GM19463 (cell line): ENCODE data around the gene TMEM86B.

Experiments used
- ATAC-seq: cut with Tn5 transposase; IDR thresholded peaks from one replicate; pipeline ENCODE4 v1.9.1; 2021; ENCODE audit warnings: mild to moderate bottlenecking, moderate library complexity; ENCODE audit not compliant: unreplicated experiment

Gene TMEM86B, protein sequence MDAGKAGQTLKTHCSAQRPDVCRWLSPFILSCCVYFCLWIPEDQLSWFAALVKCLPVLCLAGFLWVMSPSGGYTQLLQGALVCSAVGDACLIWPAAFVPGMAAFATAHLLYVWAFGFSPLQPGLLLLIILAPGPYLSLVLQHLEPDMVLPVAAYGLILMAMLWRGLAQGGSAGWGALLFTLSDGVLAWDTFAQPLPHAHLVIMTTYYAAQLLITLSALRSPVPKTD

DNA sequence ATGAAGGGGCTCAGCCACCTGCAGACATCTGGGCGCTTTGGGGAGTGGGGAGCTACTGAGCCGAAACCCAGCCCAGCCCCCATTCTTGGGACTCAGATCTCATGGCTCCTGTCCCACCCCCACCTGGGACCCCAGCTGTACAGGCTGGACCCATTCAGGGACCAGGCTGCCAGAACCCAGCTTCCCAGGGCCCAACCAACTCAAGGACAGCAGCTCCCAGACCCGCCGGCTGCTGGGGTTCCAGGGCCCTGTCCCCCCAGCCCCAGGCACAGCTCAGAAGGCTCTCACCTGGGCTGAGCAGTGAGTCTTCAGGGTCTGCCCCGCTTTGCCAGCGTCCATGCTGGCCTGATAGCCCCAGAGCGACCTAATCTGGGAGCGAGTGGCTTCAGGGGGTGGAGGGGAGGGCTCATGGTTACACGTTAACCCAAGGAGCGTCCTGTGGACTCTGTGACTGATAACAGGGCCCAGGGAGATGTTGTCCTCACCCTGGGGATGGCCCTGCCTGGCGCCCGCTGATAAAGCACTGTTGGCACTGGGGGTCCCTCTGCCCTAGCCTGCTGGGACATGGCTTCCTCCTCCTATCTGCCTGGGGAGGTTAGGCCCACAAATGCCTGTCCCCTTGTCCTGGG lies at the start of gene TMEM86B:
Gene TMEM86B (minus strand): TSS at position 361 of the 629 bp plus-strand sequence. CDS start 22 bp downstream, at position 339.
- no peak for ATAC-seq

DNA sequence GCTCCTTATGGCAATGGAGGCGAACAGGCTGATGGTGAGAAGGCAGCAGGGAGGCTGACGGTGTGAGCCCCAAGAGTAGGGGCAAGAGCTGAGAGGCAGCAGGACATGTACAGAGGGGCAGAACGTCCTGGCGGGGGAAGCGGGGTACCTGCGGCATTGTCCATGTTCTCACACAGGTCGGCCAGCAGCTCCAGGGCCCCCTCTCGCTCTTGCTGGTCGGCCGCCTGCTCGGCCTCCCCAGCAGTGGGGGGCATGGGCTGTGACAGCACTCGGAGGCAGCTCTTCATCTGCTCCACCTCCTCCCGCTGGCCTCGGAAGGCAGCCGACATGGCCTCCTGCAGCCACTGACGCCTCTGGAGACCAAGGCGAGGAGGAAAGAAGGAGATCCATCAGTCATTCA lies 48.9 kb upstream of the TMEM86B start:
- no peak for ATAC-seq

DNA sequence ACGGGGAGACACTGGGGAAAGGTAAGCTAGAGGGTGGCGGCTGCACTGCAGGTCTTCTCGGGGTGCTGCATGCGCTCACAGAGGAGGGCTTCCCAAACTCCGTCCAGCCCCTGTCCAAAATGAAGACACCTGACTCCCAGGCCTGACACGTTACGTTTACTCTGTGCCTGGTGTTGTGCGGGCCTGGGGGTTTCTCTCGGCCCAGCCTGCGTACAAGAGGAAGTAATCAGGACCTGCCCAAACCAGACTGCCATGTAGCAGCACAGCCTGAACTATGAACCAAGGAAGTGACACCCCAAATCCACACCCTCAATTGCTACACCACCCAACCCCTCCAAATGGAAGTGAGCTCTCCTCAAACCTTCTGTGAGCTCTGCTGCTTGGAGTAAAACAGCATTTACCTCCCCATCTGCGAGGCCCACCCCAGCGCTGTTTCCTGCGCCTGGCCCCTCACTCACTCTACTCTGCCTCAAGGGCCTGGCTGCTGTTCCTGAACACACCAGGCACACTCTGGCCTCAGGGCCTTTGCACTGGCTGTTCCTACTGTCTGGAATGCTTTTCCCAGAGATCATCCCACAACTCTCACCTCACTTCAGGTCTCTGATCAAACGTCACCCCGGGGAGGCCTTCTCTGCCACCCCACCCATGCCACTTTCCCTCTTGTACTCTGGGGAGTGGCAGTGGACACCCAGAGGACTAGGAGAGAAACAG lies 48.3 kb upstream of the TMEM86B start:
- no peak for ATAC-seq

DNA sequence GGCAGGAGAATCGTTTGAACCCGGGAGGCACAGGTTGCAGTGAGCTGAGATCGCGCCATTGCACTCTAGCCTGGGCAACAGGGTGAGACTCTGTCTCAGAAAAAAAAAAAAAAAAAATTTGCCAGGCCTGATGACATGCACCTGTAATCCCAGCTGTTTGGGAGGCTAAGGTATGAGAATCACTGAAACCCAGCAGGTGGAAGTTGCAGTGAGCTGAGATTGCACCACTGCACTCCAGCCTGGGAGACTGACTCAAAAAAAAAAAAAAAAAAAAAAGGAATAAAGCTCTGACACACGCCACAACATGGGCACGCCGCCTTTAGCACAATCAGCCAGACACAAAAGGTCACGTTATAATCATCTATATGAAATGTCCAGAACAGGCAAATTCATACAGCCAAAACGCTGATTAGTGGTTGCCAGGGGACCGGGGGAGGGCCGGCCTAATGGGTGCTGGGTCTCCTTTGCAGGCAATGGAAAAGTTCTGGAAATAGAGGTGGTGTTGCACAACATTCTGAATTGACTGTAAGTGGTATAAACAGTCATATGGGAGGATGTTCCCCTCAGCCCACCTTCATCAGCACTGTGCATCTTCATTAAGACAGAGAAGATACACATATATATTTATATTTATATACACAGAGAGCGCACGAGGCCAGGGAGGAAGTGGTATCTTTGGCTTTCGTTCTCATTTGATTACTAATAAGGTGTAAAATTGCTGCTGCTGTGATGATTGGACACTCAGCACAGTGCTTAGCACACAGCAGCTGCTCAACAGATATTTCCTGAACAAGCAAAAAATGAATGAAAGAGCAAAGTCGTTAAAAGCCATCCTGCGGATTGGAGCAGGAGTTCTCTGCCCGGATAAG lies 47.5 kb upstream of the TMEM86B start:
- ATAC-seq = no peak

DNA sequence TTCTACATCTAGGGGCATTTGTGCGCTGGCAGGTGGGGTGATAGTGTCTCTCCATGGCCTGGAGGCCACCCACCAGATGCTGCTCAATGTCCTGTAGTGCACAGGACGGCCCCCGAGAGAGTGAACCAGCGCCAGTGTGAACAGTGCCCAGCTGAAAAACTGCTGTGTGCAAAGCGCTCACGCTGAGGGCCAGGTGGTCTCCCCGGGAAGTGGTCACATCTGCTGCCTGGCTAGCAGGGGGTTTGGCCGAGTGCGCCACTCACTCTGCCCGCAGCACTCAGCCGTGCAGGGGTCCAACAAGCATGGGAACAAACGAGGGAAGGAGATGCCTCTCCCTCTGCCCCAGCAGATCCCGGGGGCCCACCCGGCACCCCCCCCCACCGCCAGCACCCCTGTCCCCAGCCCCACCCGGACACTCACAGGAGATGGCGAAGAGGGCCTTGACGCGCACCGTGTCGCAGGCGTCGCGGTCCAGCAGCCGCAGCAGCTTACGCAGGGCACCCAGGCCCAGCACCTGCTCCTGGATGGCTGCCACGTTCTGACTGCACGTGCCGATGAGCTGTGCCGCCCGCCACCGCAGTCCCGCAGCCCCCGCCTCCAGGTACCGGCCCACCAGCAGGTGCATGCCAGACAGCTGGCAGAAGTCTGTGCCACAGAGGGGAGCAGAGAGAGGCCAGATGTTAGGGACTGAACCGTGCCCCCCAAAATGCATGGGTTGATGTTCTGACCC lies 45.6 kb upstream of the TMEM86B start:
- ATAC-seq = no peak

DNA sequence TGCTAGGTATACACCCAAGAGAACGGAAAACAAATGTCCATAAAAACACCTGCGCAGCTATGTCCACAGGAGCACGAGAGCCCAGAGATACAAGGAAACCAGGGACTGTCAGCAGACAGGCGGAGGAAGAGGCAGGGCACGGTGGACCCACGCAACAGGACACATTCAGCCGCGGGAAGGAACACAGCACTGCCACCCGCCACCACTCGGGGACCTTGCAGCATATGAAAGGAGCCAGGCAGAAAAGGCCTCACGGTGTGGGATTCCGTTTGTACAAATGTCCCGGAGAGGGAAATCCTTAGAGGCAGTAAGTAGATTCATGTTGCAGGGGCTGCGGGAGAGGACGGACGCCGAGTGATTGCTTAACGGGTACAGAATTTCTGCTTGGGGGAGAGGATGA lies 43.6 kb upstream of the TMEM86B start:
- ATAC-seq = no peak

DNA sequence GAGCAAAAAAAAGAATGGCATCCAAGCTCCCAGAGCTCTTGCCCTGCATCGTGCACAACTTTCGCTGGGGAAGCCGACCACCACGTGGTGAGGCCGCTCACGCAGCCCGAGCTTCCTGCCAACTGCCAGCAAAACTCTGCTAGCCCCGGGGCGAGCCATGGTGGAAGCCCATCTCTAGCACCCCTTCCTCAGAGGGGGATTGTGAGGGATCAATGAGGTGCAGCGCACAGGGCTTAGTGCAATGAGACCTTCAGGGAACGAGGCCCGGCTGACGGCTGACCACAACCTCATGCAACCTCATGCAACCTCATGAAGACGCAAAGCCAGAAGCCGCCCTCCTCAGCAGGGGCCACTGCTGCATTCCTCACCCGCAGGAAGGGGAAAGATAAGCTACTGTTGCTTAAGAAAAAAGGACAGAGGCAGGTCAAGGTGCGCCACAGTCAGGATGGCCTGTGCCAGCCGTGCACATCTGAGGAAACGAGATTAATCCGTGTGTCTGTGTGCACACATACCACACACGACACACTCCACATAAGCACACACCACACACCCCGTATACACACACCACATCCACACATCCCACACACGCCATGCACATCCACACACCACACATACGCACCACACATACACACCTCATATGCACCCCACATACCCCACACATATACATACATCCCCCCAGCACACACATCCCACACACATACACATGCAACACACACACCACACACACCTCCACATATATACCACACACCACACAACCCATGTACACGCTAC lies 41.8 kb upstream of the TMEM86B start:
- ATAC-seq = no peak

DNA sequence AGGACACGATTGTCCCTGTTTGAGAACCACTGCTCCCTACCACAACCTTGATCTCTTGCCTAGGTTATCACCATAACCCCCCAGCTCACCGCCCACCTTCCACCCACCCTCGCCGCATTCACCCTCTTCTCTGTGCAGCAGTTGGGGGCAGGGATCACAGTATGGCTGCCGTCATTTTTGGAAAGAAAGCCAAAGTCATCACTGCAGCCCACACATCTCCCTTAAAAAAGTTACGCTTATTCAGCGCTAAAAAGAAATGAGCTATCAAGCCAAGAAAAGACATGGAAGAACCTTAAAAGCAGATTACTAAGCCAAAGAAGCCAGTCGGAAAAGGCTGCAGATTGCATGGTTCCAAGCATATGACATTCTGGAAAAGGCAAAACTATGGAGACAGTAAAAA lies 40.7 kb upstream of the TMEM86B start:
- no peak for ATAC-seq

DNA sequence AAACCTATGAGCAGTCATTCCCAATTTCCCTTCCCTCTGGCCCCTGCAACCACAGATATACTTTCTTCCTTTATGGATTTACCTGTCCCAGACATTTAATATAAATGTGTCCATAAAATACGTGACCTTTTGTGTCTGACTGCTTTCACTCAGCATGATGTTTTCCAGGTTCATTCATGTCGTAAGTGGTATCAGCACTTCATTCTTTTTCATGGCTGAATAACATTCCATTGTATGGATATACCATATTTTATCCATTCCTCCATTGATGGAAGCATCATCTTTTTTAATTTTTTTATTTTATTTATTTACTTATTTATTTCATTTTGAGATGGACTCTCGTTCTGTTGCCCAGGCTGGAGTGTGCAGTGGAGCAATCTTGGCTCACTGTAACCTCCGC lies 38.3 kb upstream of the TMEM86B start:
- no peak for ATAC-seq

DNA sequence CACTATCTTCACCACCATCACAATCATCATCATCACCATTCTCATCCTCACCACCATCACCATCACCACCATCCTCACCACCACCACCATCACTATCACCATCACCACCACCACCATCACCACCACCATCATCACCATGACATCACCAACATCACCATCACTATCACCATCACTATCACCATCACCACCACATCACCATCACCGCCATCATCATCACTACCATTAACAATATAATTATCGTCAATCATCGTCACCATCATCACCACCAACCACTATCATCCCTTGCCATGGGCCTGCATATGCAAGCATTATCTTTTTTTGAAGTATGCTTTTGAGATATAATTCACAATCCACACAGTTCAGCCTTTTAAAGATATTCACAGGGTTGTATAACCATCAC lies 37.8 kb upstream of the TMEM86B start:
- no peak for ATAC-seq

DNA sequence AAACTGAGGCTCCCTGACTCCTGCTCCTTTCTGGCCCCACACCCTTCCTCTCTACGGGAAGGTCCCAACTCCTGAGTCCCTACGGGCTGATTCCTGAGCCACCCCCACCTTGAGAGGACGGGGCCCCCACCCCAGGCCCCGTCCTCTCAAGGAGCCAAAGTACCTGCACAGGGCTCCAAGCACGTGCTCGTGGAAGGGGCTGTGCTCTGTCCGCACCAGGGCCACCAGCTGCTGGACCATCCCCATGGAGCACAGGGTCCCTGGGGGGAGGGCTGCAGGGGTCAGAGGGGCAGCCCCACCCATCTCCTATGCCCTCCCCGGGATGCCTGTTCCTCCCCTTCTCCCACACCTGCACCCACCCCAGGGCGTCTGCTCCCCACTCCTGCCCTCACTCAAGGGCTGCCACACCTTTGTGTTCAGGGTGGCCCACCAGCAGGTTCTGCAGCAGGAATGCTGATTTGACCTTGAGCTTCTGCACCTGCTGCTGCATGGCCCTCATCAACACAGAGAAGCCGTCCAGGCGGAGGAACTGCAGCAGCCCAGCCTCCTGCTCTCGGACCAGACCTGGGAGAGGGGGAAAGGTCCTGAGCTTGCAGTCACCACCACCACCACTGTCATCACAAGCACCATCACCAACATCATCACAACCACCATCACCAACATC lies 37.3 kb upstream of the TMEM86B start:
- ATAC-seq = no peak

DNA sequence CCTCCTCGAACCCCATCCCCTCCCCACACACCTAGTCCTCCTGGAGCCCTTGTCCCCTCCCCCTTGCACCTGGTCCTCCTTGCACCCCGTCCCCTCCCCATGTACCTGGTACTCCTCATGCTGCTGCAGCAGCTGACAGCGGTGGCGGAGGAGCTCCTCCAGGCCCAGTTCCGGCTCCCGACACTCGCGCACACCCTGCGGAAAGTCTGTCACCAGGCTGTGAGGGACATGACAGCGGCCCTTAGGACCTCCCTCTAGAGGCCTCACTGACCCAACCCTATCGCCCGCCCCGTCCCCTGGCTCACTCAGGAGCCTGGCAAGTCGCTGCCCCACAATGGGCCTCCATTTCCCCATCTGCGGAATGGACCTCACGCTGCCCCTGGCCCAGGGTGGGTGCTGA lies 36.6 kb upstream of the TMEM86B start:
- no peak for ATAC-seq

DNA sequence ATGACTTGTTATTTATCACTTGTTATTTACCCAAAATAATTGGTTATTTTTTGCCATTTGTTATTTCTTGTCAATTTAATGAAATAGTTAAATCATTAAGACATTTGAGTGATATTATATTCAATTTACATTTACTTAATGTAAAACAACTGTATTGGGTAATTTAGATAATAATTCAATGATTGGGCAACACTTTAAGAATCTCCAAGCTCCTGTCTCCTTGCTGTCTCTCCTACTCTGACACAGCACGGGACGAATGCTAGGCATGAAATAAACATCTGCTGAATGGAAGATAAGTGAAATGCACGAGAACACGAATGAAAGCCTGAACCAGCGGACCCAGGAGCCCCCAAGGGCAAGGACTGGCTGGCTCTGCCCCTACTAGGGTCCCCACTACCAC lies 36.0 kb upstream of the TMEM86B start:
- no peak for ATAC-seq

DNA sequence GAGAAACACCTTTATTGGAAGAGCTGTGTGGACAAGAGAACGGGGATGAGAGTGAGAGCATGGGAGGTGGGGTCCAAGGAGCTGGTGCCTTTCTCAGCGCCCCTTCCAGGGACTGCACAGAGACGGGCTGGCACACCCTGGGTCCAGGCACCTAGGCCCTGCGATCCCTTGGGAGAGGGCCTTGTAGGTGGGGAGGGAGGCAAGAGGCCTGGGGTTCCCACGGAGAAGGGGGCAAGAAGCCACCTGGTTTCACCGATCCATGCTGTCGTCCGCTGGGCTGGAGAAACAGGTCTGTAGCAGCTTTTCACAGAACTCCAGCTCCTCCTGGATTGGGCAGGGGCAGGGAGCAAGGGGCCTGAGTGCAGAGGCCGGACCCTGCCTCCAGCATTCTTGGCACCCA lies 33.8 kb upstream of the TMEM86B start:
- no peak for ATAC-seq

DNA sequence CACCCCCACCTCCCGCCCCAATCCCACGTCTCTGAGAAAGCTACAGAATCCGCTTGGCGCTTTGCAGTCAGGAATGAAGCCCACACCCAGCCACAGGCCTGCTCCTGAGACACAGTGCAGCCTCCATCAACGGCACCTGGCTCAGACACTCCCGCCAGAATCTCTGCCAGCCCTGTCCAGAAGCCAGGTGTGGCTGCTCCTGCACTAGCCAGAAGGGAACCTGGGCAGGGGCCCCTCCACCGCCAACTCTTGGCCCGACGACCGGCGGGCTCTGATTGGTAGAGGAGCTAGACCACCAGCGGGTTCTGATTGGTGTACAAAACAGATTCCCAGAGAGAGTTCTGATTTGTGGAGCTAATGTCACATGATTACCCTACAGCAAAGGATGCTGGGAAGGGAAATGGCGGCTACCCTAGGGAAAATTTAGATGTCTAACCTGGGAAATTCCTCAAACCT lies 33.1 kb upstream of the TMEM86B start:
- ATAC-seq = no peak

DNA sequence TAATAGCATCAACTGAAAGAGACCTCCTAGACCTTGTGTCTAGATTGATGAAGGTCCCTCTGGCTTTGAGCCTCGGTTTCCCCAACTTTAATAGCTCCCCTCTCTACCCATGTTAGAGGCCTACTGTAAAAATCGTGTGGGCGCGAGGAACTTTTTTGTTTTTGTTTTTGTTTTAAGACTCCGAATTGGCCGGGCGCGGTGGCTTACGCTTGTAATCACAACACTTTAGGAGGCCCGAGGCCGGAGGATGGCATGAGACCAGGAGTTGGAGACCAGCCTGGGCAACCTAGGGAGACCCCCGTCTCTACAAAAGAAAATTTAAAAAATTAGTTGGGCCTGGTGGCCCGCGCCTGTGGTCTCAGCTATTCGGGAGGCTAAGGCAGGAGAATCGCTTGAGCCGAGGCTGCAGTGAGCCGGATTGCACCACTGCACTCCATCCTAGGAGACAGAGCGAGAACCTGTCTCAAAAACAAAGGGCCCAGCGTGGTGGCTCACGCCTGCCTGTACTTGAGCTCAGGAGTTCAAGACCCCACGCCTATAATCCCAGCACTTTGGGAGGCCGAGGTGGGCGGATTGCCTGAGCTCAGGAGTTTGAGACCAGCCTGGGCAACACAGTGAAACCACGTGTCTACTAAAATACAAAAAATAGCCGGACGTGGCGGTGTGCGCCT lies 31.1 kb upstream of the TMEM86B start:
- no peak for ATAC-seq

DNA sequence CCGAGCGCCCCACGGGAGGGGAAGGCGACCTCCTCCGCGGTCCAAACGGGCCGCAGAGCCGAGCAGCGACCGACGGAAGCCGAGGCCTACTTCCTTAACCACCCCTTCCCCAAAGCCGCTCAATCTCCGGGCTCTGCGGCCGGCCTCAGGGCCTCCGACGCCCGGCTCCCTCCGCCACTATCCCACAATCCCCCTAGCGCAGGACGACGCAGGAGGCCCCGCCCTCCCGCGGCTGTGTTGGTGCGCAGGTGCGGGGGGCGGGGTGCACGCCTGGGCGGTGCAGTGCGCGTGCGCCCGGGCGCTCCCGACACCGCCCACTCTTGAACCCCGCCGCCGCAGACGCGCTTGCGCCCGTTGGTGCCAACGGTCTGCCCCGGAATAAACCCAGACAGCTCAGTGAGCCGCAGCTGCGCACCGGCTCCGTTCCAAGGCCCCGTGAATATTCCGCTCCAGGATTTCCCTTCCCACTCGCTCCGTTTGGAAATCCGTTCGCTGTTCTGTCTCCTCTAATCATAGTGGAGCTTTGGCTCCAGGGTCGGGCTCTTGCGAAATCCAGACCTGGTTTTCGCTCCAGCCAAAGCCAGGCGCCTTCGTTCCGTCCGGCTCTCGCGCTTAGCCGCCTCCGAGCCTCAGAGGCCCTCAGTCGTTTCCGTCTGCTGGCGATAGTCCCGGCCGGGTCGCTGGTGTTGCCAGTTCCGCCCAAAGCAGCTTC lies 30.4 kb upstream of the TMEM86B start, which contains the start of gene PPP6R1:
Gene PPP6R1 (minus strand): TSS at position 190 of the 712 bp plus-strand sequence. CDS start 11,914 bp downstream, outside the sequence.
- peak; percentile 72 for ATAC-seq

DNA sequence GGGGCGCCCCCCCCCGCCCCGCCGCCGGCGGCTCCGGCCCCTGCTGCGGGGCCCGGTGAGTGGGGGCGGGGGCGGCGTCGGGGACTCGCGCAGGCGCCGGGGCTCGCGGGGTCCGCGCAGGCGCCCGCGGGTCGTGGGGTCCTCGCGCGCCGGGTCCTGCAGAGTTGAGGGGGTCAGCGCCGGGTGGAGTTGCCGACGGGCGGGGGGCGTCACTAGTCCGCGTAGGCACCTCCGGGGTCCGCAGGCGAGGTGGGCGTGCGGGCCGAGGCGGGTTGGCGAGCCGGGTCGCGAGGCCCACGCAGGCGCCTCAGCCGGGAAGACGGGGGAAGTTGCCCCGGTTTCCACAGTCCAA lies 29.9 kb upstream of the TMEM86B start:
- ATAC-seq = peak; percentile 12
